Neural progenitor cell (in vitro differentiated cells): ENCODE data around the gene FAM83E. TPM values are rescaled to one million over a fixed set of nuclear protein-coding genes. Genes with fewer than 3 reads are reported as not detected.

ENCODE experiments used
- DNase-seq: peaks from one replicate; pipeline ENCODE4 v3.0.0-alpha.2; 2016; ENCODE audit warnings: low spot score
- H2AFZ ChIP-seq: fragments of 200-600 bp; sonication (generic); replicated peaks from 2 replicates; pipeline ENCODE4 v1.6.1; 2016; ENCODE audit warnings: antibody characterized with exemption
- H3F3A ChIP-seq: fragments of 200-600 bp; sonication (generic); 2 replicates; pipeline ENCODE4 v1.6.1; 2016; ENCODE audit warnings: antibody characterized with exemption, low read depth
- H3K27ac ChIP-seq: fragments of 200-600 bp; sonication (generic); 2 replicates; pipeline ENCODE4 v1.5.1; 2016; ENCODE audit warnings: mild to moderate bottlenecking
- H3K27me3 ChIP-seq: fragments of 200-600 bp; sonication (generic); 2 replicates; pipeline ENCODE4 v1.6.1; 2016; ENCODE audit warnings: mild to moderate bottlenecking, moderate library complexity
- H3K36me3 ChIP-seq: fragments of 200-600 bp; sonication (generic); 2 replicates; pipeline ENCODE4 v1.5.1; 2016
- H3K4me1 ChIP-seq: fragments of 200-600 bp; sonication (generic); 2 replicates; pipeline ENCODE4 v1.6.1; 2016; ENCODE audit warnings: mixed run types
- H3K4me2 ChIP-seq: fragments of 200-600 bp; sonication (generic); 2 replicates; pipeline ENCODE4 v1.6.1; 2016
- H3K4me3 ChIP-seq: fragments of 200-600 bp; sonication (generic); 2 replicates; pipeline ENCODE4 v1.5.1; 2016
- H3K79me2 ChIP-seq: fragments of 200-600 bp; sonication (generic); 2 replicates; pipeline ENCODE4 v1.6.1; 2016; ENCODE audit warnings: low read depth
- H3K9ac ChIP-seq: fragments of 200-600 bp; sonication (generic); 2 replicates; pipeline ENCODE4 v1.6.1; 2016
- H3K9me3 ChIP-seq: fragments of 200-600 bp; sonication (generic); 2 replicates; pipeline ENCODE4 v1.5.1; 2016; ENCODE audit warnings: low read depth
- H4K20me1 ChIP-seq: fragments of 200-600 bp; sonication (generic); 2 replicates; pipeline ENCODE4 v1.6.1; 2016; ENCODE audit warnings: low read depth
- H3K27ac Mint-ChIP-seq: 3 replicates; pipeline ENCODE4 v1.8.0; 2021; ENCODE audit warnings: mixed read lengths
- H3K27me3 Mint-ChIP-seq: 2 replicates; pipeline ENCODE4 v1.8.0; 2022; ENCODE audit warnings: low read depth, mild to moderate bottlenecking, inconsistent platforms, moderate library complexity, mixed read lengths; ENCODE audit not compliant: insufficient read depth
- H3K36me3 Mint-ChIP-seq: 3 replicates; pipeline ENCODE4 v1.8.0; 2021; ENCODE audit warnings: mixed read lengths
- H3K4me1 Mint-ChIP-seq: 3 replicates; pipeline ENCODE4 v1.8.0; 2021; ENCODE audit warnings: mixed read lengths
- H3K4me3 Mint-ChIP-seq: 3 replicates; pipeline ENCODE4 v1.8.0; 2021; ENCODE audit warnings: mild to moderate bottlenecking, moderate library complexity, mixed read lengths
- H3K9me3 Mint-ChIP-seq: 3 replicates; pipeline ENCODE4 v1.8.0; 2020; ENCODE audit warnings: mixed read lengths
- EZH2 ChIP-seq: fragments of 200-600 bp; sonication (generic); IDR thresholded peaks from 2 replicates; pipeline ENCODE4 v1.6.1; 2017; ENCODE audit warnings: antibody characterized with exemption, mild to moderate bottlenecking, moderate library complexity
- EZH2phosphoT487 ChIP-seq: fragments of 200-600 bp; sonication (generic); IDR thresholded peaks from 2 replicates; pipeline ENCODE4 v1.6.1; 2017; ENCODE audit warnings: antibody characterized with exemption
- total RNA-seq: library from RNA; depleted of rRNA; stranded (reverse); fragments of >200 nt; gene quantifications from 2 replicates; pipeline ENCODE4 v1.2.3, GENCODE V29; 2015; ENCODE audit warnings: low replicate concordance
- TF ChIP-seq, protein P1 (sequence below): fragments of 200-600 bp; sonication (generic); IDR thresholded peaks from 2 replicates; pipeline ENCODE4 v1.5.1; 2017; ENCODE audit warnings: antibody characterized with exemption, mild to moderate bottlenecking

Gene FAM83E
- total RNA-seq, 1 donor from 2014 or later = 0.06 TPM

DNA sequence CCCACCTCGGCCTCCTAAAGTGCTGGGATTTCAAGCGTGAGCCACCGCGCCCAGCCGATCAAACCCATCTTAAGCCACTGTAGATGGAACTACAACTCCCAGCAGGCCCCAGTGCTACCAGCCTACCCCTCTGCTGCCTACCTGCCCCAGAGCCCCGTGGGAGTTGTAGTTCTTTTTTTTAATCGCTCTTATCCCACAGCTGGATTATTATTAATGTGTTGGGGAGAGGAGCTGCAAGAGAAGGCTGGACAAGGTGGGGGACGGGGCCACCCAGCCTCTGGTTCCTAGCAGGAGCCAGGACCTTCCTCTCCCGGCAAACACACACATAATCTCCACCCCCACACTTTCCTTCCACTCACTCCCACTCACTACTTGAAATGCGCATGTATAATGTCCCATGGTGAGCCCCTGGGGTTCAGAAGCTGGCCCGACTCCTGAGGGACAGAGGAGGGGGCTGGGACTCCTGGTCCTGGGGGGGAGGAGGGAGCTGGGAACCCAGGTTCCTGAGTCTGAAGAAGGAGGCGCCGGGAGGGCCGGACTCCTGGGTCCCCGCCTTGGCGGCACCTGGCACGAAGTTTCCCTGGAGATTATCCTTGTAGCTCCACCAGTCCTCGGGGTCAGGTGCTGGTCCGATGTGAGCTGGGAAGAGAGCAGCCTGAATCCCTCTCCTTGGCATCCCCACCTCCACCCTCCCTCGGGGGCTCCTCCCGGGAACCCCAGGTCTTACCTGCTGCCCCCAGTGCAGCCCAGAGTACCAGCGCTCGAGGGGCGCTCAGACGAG, 30.2 kb upstream of the FAM83E start:
- Histone ChIP-seq H3K4me1 (peaks cover 5% of the 10 kb centered on the region), H3K27me3 (no peaks in the 10 kb centered on the region), H3K36me3 (no peaks in the 10 kb centered on the region), H3F3A (peaks cover 19% of the 10 kb centered on the region), H2AFZ (peak overlapping the region; percentile 67), H3K27ac (peak overlapping the region; percentile 81), H3K79me2 (peaks cover 15% of the 10 kb centered on the region), H3K4me2 (peak overlapping the region; percentile 95), H3K9ac (no peak overlapping the region), H3K9me3 (no peaks in the 10 kb centered on the region), H3K4me3 (peak overlapping the region; percentile 71), H4K20me1 (no peaks in the 10 kb centered on the region)
- H3K27me3 Mint-ChIP-seq = peaks cover 7% of the 10 kb centered on the region
- H3K27ac Mint-ChIP-seq = peak overlapping the region; percentile 85
- peaks cover 3% of the 10 kb centered on the region for H3K36me3 Mint-ChIP-seq
- no peaks in the 10 kb centered on the region for H3K9me3 Mint-ChIP-seq
- TF ChIP-seq EZH2phosphoT487 = no peak
- no peak for TF ChIP-seq EZH2
- TF ChIP-seq, protein P1, sequence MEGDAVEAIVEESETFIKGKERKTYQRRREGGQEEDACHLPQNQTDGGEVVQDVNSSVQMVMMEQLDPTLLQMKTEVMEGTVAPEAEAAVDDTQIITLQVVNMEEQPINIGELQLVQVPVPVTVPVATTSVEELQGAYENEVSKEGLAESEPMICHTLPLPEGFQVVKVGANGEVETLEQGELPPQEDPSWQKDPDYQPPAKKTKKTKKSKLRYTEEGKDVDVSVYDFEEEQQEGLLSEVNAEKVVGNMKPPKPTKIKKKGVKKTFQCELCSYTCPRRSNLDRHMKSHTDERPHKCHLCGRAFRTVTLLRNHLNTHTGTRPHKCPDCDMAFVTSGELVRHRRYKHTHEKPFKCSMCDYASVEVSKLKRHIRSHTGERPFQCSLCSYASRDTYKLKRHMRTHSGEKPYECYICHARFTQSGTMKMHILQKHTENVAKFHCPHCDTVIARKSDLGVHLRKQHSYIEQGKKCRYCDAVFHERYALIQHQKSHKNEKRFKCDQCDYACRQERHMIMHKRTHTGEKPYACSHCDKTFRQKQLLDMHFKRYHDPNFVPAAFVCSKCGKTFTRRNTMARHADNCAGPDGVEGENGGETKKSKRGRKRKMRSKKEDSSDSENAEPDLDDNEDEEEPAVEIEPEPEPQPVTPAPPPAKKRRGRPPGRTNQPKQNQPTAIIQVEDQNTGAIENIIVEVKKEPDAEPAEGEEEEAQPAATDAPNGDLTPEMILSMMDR = no peak
- H3K4me1 Mint-ChIP-seq = peaks cover 23% of the 10 kb centered on the region
- H3K4me3 Mint-ChIP-seq = peak overlapping the region; percentile 91
- DNase-seq = peak; percentile 90

GRCh38 chr19:48644355-48644754, 29.5 kb upstream of the FAM83E start:
- Histone ChIP-seq H3K4me3 (peak overlapping the region; percentile 71), H2AFZ (no peak overlapping the region), H3K9me3 (no peaks in the 10 kb centered on the region), H3K4me2 (peak overlapping the region; percentile 95), H3K4me1 (peaks cover 5% of the 10 kb centered on the region), H3K27me3 (no peaks in the 10 kb centered on the region), H3K9ac (no peak overlapping the region), H4K20me1 (no peaks in the 10 kb centered on the region), H3K79me2 (peaks cover 15% of the 10 kb centered on the region), H3F3A (peaks cover 26% of the 10 kb centered on the region), H3K36me3 (no peaks in the 10 kb centered on the region), H3K27ac (no peak overlapping the region)
- Mint-ChIP-seq H3K27ac (peak overlapping the region; percentile 21), H3K27me3 (peaks cover 7% of the 10 kb centered on the region), H3K4me1 (peaks cover 27% of the 10 kb centered on the region), H3K36me3 (peaks cover 4% of the 10 kb centered on the region), H3K9me3 (no peaks in the 10 kb centered on the region), H3K4me3 (peak overlapping the region; percentile 91)
- DNase-seq = no peak
- TF ChIP-seq EZH2 (no peak), EZH2phosphoT487 (no peak)
- TF ChIP-seq, protein P1 = no peak

- Histone ChIP-seq H2AFZ (no peak overlapping the region), H3K9ac (no peak overlapping the region), H3K4me2 (no peak overlapping the region), H3K4me1 (peaks cover 10% of the 10 kb centered on the region), H3K36me3 (no peaks in the 10 kb centered on the region), H3K79me2 (peaks cover 15% of the 10 kb centered on the region), H3K27ac (no peak overlapping the region), H3K27me3 (no peaks in the 10 kb centered on the region), H3K9me3 (no peaks in the 10 kb centered on the region), H4K20me1 (no peaks in the 10 kb centered on the region), H3K4me3 (no peak overlapping the region), H3F3A (peaks cover 38% of the 10 kb centered on the region)
- peaks cover 10% of the 10 kb centered on the region for H3K36me3 Mint-ChIP-seq
- no peaks in the 10 kb centered on the region for H3K9me3 Mint-ChIP-seq
- no peak for DNase-seq
- H3K27me3 Mint-ChIP-seq = peaks cover 7% of the 10 kb centered on the region
- H3K4me3 Mint-ChIP-seq = peak overlapping the region; percentile 4
- no peak overlapping the region for H3K27ac Mint-ChIP-seq
- H3K4me1 Mint-ChIP-seq = peaks cover 40% of the 10 kb centered on the region
- TF ChIP-seq EZH2 = no peak
- no peak for TF ChIP-seq EZH2phosphoT487
- TF ChIP-seq, protein P1 = no peak
These were observed 28.0 kb upstream of the FAM83E start for GRCh38 chr19:48642862-48643261.
